GM12892 (cell line): ENCODE results near the gene MMP27.

Experiments used
- POLR2A ChIP-seq: IDR thresholded peaks from 2 replicates; pipeline ENCODE4 v1.6.1; 2011; ENCODE audit warnings: low read depth, low read length, control low read depth
- POLR2AphosphoS5 ChIP-seq: IDR thresholded peaks from 2 replicates; pipeline ENCODE4 v1.6.1; 2011; ENCODE audit warnings: low read depth, low read length, control low read depth
- TAF1 ChIP-seq: IDR thresholded peaks from 2 replicates; pipeline ENCODE4 v1.6.1; 2011; ENCODE audit warnings: low read depth, mild to moderate bottlenecking, control low read depth, low read length, borderline replicate concordance

- TF ChIP-seq TAF1: no peak
- no peak for TF ChIP-seq POLR2A
- no peak for TF ChIP-seq POLR2AphosphoS5
Observed at GRCh38 chr11:102719620-102720277, 14.2 kb upstream of the MMP27 start.
